Thyroid gland (tissue), 4 donors: ENCODE data around the gene ADH7. TPM values are rescaled to one million over a fixed set of nuclear protein-coding genes. Genes with fewer than 3 reads are reported as not detected.
"Not testable (repeated sequence)": the region's sequence is repeated elsewhere in the genome, so short reads cannot be mapped to it uniquely, and the experiment has no call there.

Experiments
- DNase-seq, 2 donors: peaks; one replicate each; pipeline ENCODE4 v3.0.0-alpha.2; 2019
- H3K27ac ChIP-seq, 3 donors: fragments of 200-600 bp; sonication (generic); 1 replicate in 2 of 3; 2 replicates in 1 of 3; pipeline ENCODE4 v1.5.1; 2016 to 2019; ENCODE audit warnings: mild to moderate bottlenecking in 1 of 3, moderate library complexity in 1 of 3
- H3K27me3 ChIP-seq: fragments of 200-600 bp; sonication (generic); one replicate; pipeline ENCODE4 v1.5.1; 2019
- H3K36me3 ChIP-seq, 2 donors: fragments of 200-600 bp; sonication (generic); one replicate each; pipeline ENCODE4 v1.5.1; 2016 to 2019
- H3K4me1 ChIP-seq, 2 donors: fragments of 200-600 bp; sonication (generic); one replicate each; pipeline ENCODE4 v1.5.1; 2017 to 2019
- H3K4me3 ChIP-seq, 3 donors: fragments of 200-600 bp; sonication (generic); replicated peaks in 1 of 3; 1 replicate in 2 of 3; 2 replicates in 1 of 3; pipeline ENCODE4 v1.5.1; 2016; ENCODE audit warnings: mild to moderate bottlenecking in 1 of 3
- H3K9me3 ChIP-seq: fragments of 200-600 bp; sonication (generic); one replicate; pipeline ENCODE4 v1.5.1; 2017
- CTCF ChIP-seq, 6 experiments: fragments of 200-600 bp in 3 of 6; fragments of 450-650 bp in 3 of 6; sonication (generic) in 3 of 6; IDR thresholded peaks; one replicate each; pipeline ENCODE4 v1.5.1; 2016 to 2019; ENCODE audit warnings: antibody characterized with exemption in 6 of 6, mild to moderate bottlenecking in 2 of 6, inconsistent platforms in 1 of 6, moderate library complexity in 1 of 6
- POLR2A ChIP-seq, 2 donors: fragments of 450-650 bp; IDR thresholded peaks; one replicate each; pipeline ENCODE4 v1.6.1; 2017; ENCODE audit warnings: antibody characterized with exemption in 2 of 2, mild to moderate bottlenecking in 2 of 2, moderate library complexity in 1 of 2
- WGBS, 2 donors: methylation state at CpG; one replicate each; pipeline ENCODE4 v1.1.5; 2017; 5-methylcytosine and 5-hydroxymethylcytosine counted together
- intact Hi-C: fragments of 100-400 bp; cut with DNase I; formaldehyde crosslinking; loops from one replicate; pipeline ENCODE4 v1.15.1; 2023
- total RNA-seq, 4 donors: library from RNA; depleted of rRNA; stranded (reverse); fragments of >200 nt; gene quantifications; one replicate each; pipeline ENCODE4 v1.2.3, GENCODE V29; 2016

Gene ADH7
- total RNA-seq, 4 donors from 2014 or later = not detected

DNA sequence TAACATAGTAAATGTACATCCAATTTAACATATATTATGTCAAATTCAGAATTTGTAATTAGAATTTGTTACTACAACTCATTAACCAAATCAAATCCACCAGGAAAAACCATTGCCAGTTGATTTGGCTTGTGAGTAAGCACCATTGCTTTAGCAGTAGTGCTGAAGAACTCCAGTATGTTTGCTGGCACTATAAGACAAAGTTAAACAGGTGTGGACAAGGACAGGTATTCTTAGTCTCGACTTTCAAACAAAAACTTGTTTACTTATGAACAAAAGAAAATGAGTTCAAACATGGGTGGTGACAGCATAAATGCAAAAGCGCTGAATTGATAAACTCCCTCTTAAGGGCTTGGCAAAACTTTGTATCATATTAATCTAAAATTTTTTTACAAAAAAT lies 1.3 kb upstream of the ADH7 start:
- no peak for DNase-seq
- Histone ChIP-seq H3K9me3 (no peaks in the 10 kb centered on the region), H3K36me3 (no peaks in the 10 kb centered on the region), H3K4me1 (no peaks in the 10 kb centered on the region), H3K4me3 (no peak overlapping the region), H3K27me3 (no peaks in the 10 kb centered on the region), H3K27ac (no peak overlapping the region)
- WGBS, 2 donors = 70 to 78% methylated on average over 2 of the region's 2 CpGs
- intact Hi-C loops = no loop called here
- no peak for TF ChIP-seq POLR2A (IDR thresholded peaks at IDR 0.05)
- TF ChIP-seq CTCF (IDR thresholded peaks at IDR 0.05) = no peak

- no peak overlapping the region for H3K4me3 ChIP-seq
- no peaks in the 10 kb centered on the region for H3K27me3 ChIP-seq
- H3K27ac ChIP-seq = no peak overlapping the region
- no peaks in the 10 kb centered on the region for H3K4me1 ChIP-seq
- TF ChIP-seq CTCF (IDR thresholded peaks at IDR 0.05) (no peak), POLR2A (IDR thresholded peaks at IDR 0.05) (no peak)
- no peaks in the 10 kb centered on the region for H3K9me3 ChIP-seq
- no peak for DNase-seq
- intact Hi-C loops = no loop called here
- H3K36me3 ChIP-seq = no peaks in the 10 kb centered on the region
These were observed 5.0 kb downstream of the ADH7 start for GRCh38 chr4:99430106-99430505.

DNA sequence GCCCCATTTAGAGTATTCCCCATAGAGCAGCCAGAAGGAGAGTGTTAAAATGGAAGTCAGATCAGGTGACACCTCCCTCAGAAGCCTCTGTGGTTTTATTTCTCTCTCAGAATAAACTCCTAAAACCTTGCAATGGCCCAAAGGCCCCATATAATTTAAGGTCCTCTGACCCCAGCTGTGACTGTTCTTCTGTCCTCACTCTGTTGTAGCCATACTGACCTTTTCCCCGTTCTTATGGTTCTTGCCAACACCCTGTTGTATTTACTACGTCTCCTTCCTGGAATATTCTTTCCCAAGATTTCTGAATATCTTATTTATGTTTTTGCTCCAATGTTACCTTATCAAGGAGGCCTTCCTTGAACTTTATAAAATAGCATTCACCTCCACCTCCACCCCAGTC lies 18.0 kb downstream of the ADH7 start:
- 90 to 95% methylated on average over 2 of the region's 2 CpGs for WGBS, 2 donors
- H3K4me1 ChIP-seq = no peaks in the 10 kb centered on the region
- no peaks in the 10 kb centered on the region for H3K27me3 ChIP-seq
- intact Hi-C loops = no loop called here
- H3K36me3 ChIP-seq = no peaks in the 10 kb centered on the region
- no peak overlapping the region for H3K4me3 ChIP-seq
- DNase-seq = no peak
- no peak overlapping the region for H3K27ac ChIP-seq
- no peaks in the 10 kb centered on the region for H3K9me3 ChIP-seq
- no peak for TF ChIP-seq CTCF (IDR thresholded peaks at IDR 0.05)
- TF ChIP-seq POLR2A (IDR thresholded peaks at IDR 0.05) = no peak

- H3K27me3 ChIP-seq, H3K36me3 ChIP-seq, H3K27ac ChIP-seq, H3K4me1 ChIP-seq, H3K9me3 ChIP-seq, H3K4me3 ChIP-seq, intact Hi-C loops: not testable (repeated sequence)
- TF ChIP-seq CTCF (IDR thresholded peaks at IDR 0.05) = peak in 4 of 6 experiments; percentile 17 to 30 (median 25)
- peak; percentile 36 to 40 for DNase-seq
- WGBS, 2 donors = 68 to 78% methylated on average over 8 of the region's 8 CpGs
These were observed 19.4 kb downstream of the ADH7 start for GRCh38 chr4:99415762-99416161.

DNA sequence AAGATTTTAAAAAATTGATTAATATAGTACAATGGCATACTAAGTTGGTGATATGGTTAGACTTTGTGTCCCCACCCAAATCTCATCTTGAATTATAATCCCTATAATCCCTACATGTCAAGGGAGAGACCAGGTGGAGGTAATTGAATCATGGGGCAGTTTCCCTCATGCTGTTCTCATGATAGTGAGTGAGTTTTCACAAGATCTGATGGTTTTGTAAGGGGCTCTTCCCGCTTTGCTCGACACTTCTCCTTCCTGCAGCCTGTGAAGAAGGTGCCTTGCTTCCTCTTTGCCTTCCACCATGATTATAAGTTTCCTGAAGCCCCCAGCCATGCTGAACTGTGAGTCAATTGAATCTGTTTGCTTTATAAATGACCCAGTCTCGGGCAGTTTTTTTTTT lies 20.2 kb downstream of the ADH7 start:
- WGBS, 2 donors = 86 to 87% methylated on average over 3 of the region's 3 CpGs
- intact Hi-C loops, H3K36me3 ChIP-seq, H3K27me3 ChIP-seq, H3K9me3 ChIP-seq, DNase-seq, H3K27ac ChIP-seq, H3K4me1 ChIP-seq, H3K4me3 ChIP-seq: not testable (repeated sequence)

DNA sequence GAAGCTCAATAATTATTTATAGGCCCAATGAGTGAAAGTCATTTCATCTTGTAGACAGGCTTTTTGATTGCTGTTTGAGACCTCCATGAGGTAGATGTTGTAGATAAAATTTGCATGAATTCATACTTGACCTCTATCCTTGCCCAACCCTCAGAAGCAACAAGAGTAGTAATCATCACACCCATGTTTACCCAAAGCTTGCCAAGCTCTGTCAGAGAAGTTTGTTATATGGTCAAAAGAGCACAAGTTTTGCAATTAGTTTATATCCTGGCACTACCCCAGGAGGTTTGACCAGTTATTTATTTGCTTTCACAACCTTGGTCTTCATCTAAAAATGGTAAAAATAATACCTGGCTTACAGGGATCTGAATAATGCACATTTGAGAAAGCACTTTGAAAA lies 20.7 kb downstream of the ADH7 start:
- H3K27me3 ChIP-seq = no peaks in the 10 kb centered on the region
- DNase-seq = no peak
- no peak for TF ChIP-seq CTCF (IDR thresholded peaks at IDR 0.05)
- no peak for TF ChIP-seq POLR2A (IDR thresholded peaks at IDR 0.05)
- no peaks in the 10 kb centered on the region for H3K36me3 ChIP-seq
- H3K27ac ChIP-seq = no peak overlapping the region
- H3K9me3 ChIP-seq = no peaks in the 10 kb centered on the region
- no peaks in the 10 kb centered on the region for H3K4me1 ChIP-seq
- intact Hi-C loops = no loop called here
- H3K4me3 ChIP-seq = no peak overlapping the region
